Stimulated activated CD8-positive, alpha-beta memory T cell treated with anti-CD3 and anti-CD28 coated beads, Interleukin-4, amount 100 ng/mL, for 24 hours (primary cell): Measurements from ENCODE around the gene NUDT19.
"Not testable (repeated sequence)": the region's sequence is repeated elsewhere in the genome, so short reads cannot be mapped to it uniquely, and the experiment has no call there.

Experiments
- DNase-seq: peaks from one replicate; pipeline ENCODE4 v3.0.0-alpha.2; 2020; ENCODE audit warnings: low read depth

NUDT19 gene

GRCh38 chr19:32716203-32716602 is 24.6 kb downstream of the NUDT19 start:
- DNase-seq, result not testable (repeated sequence)

GRCh38 chr19:32717496-32717895 is 25.9 kb downstream of the NUDT19 start:
- DNase-seq, result no peak

- DNase-seq, result no peak
Observed at GRCh38 chr19:32718286-32718685, 26.7 kb downstream of the NUDT19 start.

GRCh38 chr19:32719611-32720059 is 28.0 kb downstream of the NUDT19 start, which contains the start of gene TDRD12:
TDRD12 (plus strand) TSS chr19:32719767; CDS start chr19:32720073, 306 bp downstream.
- no peak for DNase-seq

- DNase-seq, result no peak
Observed at GRCh38 chr19:32720216-32720935, 28.8 kb downstream of the NUDT19 start.

GRCh38 chr19:32720936-32721250 is 29.3 kb downstream of the NUDT19 start:
- no peak for DNase-seq

- no peak for DNase-seq
Observed at GRCh38 chr19:32735936-32736335, 44.3 kb downstream of the NUDT19 start.

- no peak for DNase-seq
Observed at GRCh38 chr19:32743021-32743420, 51.4 kb downstream of the NUDT19 start.

GRCh38 chr19:32743447-32743846 is 51.8 kb downstream of the NUDT19 start:
- DNase-seq, result no peak

GRCh38 chr19:32744555-32745325 is 53.1 kb downstream of the NUDT19 start:
- no peak for DNase-seq

- not testable (repeated sequence) for DNase-seq
Observed at GRCh38 chr19:32745594-32746251, 54.1 kb downstream of the NUDT19 start.

- not testable (repeated sequence) for DNase-seq
Observed at GRCh38 chr19:32746631-32747196, 55.1 kb downstream of the NUDT19 start.

- DNase-seq, result no peak
Observed at GRCh38 chr19:32748497-32748896, 56.9 kb downstream of the NUDT19 start.

- no peak for DNase-seq
Observed at GRCh38 chr19:32748948-32749347, 57.3 kb downstream of the NUDT19 start.

- no peak for DNase-seq
Observed at GRCh38 chr19:32749361-32749760, 57.7 kb downstream of the NUDT19 start.

- DNase-seq, result no peak
Observed at GRCh38 chr19:32750441-32751055, 58.9 kb downstream of the NUDT19 start.

- no peak for DNase-seq
Observed at GRCh38 chr19:32751066-32751465, 59.4 kb downstream of the NUDT19 start.

- no peak for DNase-seq
Observed at GRCh38 chr19:32757189-32757588, 65.6 kb downstream of the NUDT19 start.
